ENCODE results near the gene EBF3.

DNA sequence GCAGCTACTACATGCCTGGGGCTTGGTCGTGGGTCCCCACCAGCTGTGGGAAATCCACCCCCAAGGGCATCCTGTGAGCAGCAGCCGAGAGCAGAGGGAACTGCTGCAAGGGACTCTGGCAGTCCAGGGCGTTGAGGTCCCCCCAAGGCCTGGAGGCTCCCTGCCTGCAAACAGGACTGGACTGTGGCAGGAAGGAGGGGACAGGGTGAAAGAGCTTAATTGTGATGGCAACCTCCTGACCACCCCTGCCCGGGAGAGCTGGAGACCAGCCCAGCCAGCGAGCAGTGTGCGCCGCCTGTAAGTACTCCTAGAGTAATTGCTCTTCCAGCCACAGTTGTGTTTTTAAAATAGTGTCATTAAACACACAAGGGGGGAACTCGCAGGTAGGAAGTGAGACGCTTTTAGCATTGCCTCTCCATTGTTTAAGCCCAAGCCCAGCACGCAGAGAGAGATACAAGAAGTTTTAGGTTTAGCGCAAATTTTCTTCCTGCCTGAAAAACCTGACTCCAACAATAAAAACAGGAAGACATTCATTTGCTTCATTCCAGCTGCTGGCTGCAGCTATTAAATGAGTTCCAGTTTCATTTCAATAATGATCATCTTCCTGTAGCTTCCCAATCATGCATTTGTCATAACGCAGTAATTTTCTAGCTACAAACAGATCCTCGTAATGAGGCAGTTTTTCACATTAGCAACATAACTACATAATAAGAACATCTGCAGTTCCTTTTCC lies 111.1 kb downstream of the EBF3 start:
- TF ChIP-seq, protein P1, sequence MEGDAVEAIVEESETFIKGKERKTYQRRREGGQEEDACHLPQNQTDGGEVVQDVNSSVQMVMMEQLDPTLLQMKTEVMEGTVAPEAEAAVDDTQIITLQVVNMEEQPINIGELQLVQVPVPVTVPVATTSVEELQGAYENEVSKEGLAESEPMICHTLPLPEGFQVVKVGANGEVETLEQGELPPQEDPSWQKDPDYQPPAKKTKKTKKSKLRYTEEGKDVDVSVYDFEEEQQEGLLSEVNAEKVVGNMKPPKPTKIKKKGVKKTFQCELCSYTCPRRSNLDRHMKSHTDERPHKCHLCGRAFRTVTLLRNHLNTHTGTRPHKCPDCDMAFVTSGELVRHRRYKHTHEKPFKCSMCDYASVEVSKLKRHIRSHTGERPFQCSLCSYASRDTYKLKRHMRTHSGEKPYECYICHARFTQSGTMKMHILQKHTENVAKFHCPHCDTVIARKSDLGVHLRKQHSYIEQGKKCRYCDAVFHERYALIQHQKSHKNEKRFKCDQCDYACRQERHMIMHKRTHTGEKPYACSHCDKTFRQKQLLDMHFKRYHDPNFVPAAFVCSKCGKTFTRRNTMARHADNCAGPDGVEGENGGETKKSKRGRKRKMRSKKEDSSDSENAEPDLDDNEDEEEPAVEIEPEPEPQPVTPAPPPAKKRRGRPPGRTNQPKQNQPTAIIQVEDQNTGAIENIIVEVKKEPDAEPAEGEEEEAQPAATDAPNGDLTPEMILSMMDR (IDR thresholded peaks at IDR 0.05; ENCODE audit: insufficient read depth, low read depth, low read length), result no peak
- TF ChIP-seq EZH2 (IDR thresholded peaks at IDR 0.05; ENCODE audit: insufficient read depth, low read length), result no peak

Data from astrocyte (in vitro differentiated cells and primary cell).